GM21526 (cell line): ENCODE data around the gene EXOSC2.
"Not testable (repeated sequence)": the region's sequence is repeated elsewhere in the genome, so short reads cannot be mapped to it uniquely, and the experiment has no call there.

ENCODE experiments used
- ATAC-seq: cut with Tn5 transposase; IDR thresholded peaks from one replicate; pipeline ENCODE4 v1.9.1; 2021; ENCODE audit warnings: moderate library complexity; ENCODE audit not compliant: unreplicated experiment, low FRiP score

EXOSC2 gene

GRCh38 chr9:130666393-130667119, 27.0 kb upstream of the EXOSC2 start:
- no peak for ATAC-seq

DNA sequence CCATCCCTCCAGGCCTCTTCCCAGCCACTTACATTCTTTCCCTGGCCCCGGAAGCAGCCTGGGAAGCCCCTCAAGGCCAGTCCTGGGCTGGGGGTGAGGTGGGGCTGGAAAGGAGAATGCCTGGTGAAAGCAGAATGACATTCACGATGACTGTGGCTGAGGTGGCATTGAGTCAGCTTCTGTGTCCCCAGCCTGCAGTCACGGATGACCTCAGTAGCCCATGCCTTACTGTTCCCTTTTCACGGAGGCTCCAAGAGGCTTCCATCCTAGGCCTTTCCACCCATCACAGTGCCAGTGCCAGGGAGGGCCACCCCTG, 26.5 kb upstream of the EXOSC2 start:
- no peak for ATAC-seq

GRCh38 chr9:130668196-130668595, 25.4 kb upstream of the EXOSC2 start:
- ATAC-seq, result no peak

DNA sequence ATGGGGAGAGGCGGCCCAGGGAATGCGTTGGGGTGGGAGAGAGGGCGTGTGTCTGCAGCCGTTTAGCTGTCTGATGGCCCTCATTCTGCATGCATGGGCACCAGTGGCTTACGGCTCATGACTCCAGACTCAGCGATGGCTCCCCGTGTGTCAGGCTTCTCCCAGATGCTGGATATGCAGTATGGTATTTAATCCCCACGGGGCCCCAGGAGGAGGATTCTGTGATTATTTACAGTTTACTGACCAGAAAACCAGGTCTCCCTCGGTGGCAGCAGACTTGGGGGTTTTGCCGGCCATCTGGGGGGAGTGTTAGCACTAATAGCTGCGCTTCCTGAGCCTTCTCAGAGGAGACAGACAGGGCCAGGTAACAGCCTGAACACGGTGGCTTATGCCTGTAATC, 24.9 kb upstream of the EXOSC2 start:
- no peak for ATAC-seq

- no peak for ATAC-seq
These were observed 23.6 kb upstream of the EXOSC2 start for GRCh38 chr9:130669965-130670364.

DNA sequence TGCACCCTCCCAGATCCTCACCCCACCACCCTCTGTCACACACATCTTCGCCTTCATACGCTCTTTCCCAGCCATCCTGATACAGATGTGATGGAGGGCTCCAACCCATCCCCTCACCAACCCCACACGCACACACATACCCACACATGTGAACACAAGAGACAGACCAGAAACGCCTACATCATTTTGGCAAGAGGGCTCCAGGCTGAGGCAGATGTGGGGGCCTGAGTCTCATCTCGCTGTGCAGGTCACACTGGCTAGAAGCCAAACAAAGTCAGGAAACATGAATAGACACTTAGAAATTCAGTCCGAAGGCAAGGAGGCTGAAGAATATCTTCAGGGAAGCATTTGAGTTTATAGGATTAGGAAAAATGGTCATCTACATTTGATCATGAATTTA, 22.9 kb upstream of the EXOSC2 start:
- no peak for ATAC-seq

- ATAC-seq, result no peak
These were observed 21.1 kb upstream of the EXOSC2 start for GRCh38 chr9:130672466-130672865.

DNA sequence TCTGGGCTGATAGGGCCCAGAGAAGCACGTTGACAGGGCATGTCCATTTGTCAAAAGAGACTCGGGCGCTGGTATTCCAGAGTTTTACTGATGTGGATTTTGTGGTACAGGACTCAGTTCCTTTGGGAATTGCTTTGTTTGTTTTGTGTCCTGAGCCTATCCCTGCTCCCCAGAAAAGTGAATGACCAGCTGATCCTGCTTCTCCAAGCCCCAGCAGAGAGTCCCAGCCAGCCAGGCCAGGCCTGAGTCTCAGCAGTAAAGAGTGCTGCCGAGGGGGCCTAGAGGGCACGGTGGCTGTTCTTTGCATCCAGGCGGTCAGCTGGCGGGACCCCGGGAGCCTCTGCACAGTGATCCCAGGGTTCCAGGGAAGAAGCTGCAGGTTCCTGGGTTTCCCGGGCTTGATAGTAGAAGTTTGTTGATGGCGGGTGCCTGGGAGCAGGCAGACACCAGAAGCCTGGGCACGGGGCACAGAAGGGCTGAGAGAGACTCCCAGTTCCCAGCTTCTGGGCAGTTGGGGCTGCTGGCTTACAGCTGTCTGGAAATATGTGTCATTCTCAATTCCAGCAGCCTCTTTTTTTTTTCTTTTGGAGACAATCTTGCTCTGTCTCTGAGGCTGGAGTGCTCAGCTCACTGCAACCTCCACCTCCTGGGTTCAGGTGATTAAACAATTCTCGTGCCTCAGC, 20.5 kb upstream of the EXOSC2 start:
- ATAC-seq, result no peak

DNA sequence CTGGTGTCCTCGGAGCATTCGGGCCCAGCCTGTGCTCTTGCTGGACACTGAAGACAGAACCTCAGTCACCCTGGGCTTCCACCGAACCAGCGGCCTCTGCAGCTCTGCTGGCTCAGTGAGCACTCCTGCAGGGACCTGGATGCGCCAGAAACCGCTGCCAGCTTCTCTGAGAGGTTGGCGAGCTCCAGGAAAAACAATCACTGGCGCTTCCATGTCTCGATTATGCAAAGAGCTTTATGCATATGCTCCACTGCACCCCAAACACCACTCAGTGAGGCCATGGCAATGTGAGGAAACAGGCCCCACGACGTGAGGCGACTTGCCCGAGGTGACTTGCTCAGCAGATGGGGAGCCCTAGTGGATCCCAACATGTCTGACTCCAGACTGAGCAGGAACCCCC, 18.2 kb upstream of the EXOSC2 start:
- no peak for ATAC-seq

DNA sequence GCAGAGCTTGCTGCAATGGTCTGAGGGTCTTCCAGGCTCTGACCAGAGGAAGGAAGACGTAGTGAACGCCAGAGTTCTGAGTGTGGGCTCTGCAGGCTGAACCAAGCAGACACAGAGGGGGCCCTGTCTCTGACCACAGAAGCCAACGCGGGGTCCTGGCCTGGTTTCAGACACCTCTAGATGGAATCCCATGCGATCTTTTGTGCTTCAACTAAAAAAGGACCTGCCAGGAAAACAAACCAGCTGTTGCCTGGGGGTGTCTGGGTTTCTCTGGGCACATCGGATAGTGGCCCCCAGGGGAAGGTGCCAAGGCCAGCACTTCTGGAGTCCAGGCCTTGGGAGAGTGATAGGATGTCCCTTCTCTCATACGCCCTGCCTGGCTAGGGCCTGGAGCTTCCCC, 16.3 kb upstream of the EXOSC2 start:
- ATAC-seq, result no peak

DNA sequence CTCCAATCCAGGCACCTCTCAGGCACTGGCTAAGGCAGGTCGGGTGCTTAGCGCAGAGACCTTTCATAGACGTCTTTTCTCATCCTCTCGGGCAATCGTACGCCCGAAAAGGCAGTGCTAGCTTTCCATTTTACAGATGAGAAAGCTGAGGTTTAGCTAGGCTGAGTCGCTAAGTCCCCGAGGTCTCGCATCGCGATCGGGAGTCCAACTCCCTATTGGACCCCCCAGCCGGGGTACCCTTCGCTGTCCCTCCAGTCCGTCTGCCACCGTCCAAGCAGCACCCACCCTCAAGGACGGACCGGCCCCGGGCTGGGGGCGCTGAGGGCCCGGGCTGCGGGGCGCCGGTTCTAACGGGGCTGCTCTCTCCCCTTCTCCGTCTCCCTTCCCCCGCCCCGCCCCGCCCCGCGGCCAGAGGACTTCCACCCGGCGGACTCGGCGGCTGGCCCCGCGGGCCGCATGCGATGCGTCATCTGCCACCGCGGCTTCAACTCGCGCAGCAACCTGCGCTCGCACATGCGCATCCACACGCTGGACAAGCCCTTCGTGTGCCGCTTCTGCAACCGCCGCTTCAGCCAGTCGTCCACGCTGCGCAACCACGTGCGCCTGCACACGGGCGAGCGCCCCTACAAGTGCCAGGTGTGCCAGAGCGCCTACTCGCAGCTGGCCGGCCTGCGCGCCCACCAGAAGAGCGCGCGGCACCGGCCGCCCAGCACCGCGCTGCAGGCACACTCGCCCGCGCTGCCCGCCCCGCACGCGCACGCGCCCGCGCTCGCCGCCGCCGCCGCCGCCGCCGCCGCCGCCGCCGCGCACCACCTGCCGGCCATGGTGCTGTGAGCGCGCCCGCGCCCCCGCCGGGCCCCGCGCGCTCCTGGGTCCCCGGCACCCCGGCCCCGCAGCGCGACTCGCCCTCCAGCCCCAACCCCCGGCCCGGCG, 12.5 kb upstream of the EXOSC2 start:
- no peak for ATAC-seq

DNA sequence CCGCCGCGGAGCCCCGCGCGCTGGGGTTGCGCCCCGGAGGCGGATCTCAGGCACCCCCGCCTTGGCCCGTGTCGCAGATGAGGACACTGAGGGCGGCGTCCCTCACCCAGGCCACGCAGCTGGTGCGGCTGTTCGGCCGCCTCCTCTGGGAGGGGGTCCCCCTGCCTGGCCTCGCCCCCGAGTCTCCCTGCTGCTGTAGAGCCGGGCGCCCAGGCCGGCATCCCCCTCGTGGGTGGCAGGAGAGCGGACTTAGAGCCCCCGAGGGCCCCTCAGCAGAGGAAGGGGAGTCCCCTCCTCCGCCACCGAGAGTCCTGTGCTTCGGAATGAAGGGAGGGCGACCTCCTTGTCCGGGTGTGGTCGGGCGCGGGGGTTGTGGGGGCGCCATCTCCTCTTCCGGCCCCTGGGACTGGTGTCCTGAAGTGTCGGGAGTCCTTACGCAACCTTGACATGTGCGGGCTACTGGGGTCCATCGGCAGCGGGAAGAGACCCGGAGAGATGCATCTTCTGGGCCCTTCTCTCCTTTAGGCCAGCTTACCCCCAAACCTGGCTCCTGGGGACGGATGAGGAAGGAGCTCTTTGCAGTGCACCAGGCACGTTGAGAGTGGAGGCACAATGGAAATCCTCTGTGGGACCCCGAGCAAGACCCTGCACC, 11.7 kb upstream of the EXOSC2 start:
- no peak for ATAC-seq

GRCh38 chr9:130682421-130683121, 11.0 kb upstream of the EXOSC2 start:
- no peak for ATAC-seq

GRCh38 chr9:130685104-130685503, 8.5 kb upstream of the EXOSC2 start:
- no peak for ATAC-seq

DNA sequence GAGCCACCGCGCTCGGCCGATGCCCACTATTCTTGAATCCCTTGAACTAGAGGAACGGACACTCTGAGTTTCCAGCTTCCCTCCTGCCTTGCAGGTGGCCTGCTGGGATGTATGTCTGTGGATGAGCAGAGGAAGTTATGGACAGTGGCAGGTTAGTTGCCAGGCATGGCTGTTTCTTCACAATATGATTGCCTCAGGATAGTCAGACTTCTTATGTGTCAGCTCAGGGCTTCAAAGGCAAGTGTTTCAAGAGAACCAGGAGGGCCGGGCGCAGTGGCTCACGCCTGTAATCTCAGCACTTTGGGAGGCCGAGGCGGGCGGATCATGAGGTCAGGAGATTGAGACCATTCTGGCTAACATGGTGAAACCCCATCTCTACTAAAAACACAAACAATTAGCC, 7.6 kb upstream of the EXOSC2 start:
- not testable (repeated sequence) for ATAC-seq

DNA sequence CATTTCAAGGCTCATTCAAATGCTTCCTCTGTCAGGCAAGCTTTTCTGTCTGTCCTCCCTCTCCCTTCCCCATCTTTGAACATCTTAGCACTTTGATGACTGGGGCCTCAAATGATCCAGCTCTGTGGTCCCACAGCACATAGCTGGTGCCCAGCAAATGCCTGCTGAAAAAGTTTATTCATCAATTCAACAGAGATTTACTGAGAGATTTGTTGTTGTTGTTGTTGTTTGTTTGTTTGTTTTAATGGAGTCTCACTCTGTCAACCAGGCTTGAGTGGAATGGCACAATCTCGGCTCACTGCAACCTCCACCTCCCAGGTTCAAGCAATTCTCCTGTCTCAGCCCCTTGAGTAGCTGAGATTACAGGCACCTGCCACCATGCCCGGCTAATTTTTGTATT, 6.0 kb upstream of the EXOSC2 start:
- no peak for ATAC-seq

DNA sequence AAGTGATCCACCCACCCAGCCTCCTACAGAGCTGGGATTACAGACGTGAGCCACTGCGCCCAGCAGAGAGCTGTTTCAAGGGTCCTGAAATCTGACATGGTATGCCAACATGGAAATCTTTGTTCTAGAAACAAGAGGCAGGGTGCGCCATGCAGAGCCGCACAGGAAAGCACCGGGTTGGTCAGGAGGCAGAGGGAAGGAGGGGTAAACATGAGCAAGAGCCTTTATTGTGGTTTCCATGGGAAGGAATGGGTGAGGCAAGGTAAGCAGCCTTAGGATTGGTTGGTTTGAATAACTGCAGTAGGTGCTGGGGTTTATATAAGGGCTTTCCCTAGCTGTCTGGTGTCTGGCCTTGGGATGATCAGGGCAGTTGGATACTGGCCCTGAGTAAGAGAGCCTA, 5.5 kb upstream of the EXOSC2 start:
- ATAC-seq, result no peak

DNA sequence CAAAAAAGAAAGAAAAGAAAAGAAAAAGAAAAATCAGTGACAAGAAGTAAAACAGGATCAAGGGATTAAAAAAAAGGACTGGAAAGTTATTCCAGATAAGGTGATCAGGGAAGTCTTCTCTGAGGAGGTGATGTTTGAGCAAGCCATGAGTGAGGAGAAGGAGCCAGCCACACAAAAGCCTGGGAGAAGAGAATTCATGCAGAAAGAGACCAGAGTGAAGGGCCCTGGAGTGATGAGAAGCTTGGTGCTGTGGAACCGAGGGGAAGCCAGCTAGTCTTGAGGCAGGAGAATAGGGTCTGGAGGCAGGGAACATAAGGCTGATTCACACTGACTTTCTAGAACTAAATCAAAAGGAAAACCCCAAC, 4.0 kb upstream of the EXOSC2 start:
- ATAC-seq, result no peak

DNA sequence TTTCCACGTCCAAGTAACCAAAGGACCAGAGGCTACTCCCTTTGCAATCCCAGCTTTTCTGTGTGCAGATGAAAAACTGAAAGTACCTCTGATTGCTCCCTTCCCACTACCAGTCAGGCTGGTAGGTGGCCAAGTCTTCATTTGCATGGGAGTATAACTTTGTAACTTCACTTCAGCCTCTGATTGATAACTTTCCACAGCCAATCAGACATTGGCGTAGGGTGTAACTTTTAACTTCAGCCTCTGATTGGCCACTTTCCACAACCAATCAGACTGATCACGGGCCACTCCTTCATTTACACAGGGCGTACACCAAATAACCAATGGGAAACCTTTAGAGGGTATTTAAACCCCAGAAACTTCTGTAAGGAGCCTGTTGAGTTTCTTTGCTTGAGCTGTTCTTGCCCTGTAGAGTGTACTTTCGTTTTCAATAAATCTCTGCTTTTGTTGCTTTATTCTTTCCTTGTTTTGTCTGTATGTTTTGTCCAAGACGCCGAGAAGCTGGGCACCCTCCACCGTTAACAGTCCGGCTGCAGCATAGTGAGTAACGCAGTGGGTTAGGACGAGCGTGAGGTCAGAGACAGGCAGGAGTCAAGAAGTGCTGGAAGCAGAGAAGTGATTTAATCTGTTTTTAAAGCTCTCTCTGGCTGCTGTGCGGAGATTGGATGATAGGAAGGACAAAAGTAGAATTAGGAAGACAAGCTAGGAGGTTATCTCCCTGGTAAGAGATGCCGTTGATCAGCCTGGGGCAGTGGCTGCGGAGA, 3.5 kb upstream of the EXOSC2 start:
- no peak for ATAC-seq

DNA sequence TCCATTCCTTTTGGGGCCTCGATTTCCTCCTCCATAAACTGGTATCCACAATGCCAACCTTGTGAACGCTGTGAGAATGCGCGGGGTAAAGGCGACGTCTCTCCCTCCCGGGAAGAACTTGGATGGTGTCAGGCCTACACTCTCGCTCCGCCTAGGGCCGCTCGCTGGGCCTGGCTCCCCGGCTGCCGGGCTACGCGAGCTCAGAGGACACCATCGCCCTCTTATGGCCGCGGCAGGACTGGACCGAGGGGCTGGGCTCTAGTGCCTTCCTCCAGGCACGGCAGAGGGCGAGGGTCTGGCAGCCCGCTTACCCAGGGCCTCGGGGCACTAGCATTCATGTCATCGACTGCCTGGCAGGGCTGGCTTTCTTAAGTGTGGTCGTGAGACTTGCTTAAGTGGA, 1.3 kb upstream of the EXOSC2 start:
- no peak for ATAC-seq
